ENCODE data around the gene ZBTB38. TPM values are rescaled to one million over a fixed set of nuclear protein-coding genes. Genes with fewer than 3 reads are reported as not detected.

Gene ZBTB38
- total and polyA plus RNA-seq, 2 experiments from 2014 or later, result 8.7 to 11.5 TPM

- H3K36me3 ChIP-seq (ENCODE audit: insufficient read depth), result no peaks in the 10 kb centered on the region
- DNase-seq (ENCODE audit: low spot score) (no peak), ATAC-seq (no peak)
- TF ChIP-seq CREB1 (CRISPR knock-in tag; IDR thresholded peaks at IDR 0.05; ENCODE audit: low read depth), result no peak
- TF ChIP-seq ZNF462 (CRISPR knock-in tag; IDR thresholded peaks at IDR 0.05), result no peak
- no peak for TF ChIP-seq POLR2AphosphoS5 (IDR thresholded peaks at IDR 0.05; ENCODE audit: low read depth)
- no peak for TF ChIP-seq NANOG (IDR thresholded peaks at IDR 0.05; ENCODE audit: borderline replicate concordance)
- TF ChIP-seq STAT1 (IDR thresholded peaks at IDR 0.05; ENCODE audit: unreplicated experiment), result no peak
- no peak for TF ChIP-seq ZNF114 (CRISPR knock-in tag; IDR thresholded peaks at IDR 0.05)
- TF ChIP-seq CTCF (conservative IDR thresholded peaks at IDR 0.05; ENCODE audit: low read depth in 2 of 2), result no peak
- no peak for TF ChIP-seq EZH2phosphoT487 (IDR thresholded peaks at IDR 0.05; ENCODE audit: unreplicated experiment)
- no peak for TF ChIP-seq REST (IDR thresholded peaks at IDR 0.05; ENCODE audit: unreplicated experiment)
- TF ChIP-seq ETS1 (IDR thresholded peaks at IDR 0.05), result no peak
- TF ChIP-seq JUNB (IDR thresholded peaks at IDR 0.05; ENCODE audit: unreplicated experiment), result no peak
- H2AFZ ChIP-seq, result no peak overlapping the region
- Mint-ChIP-seq H3K4me3 (no peak overlapping the region), H3K4me1 (peaks cover 11% of the 10 kb centered on the region), H3K27me3 (ENCODE audit: insufficient read depth, low read depth, poor library complexity) (peaks cover 8% of the 10 kb centered on the region), H3K36me3 (ENCODE audit: low read depth) (no peaks in the 10 kb centered on the region), H3K9me3 (no peaks in the 10 kb centered on the region), H3K27ac (no peak overlapping the region)
- no peak overlapping the region for H3K4me3 ChIP-seq
- peaks cover 33% of the 10 kb centered on the region for H3K27me3 ChIP-seq (ENCODE audit: insufficient read depth)
- no peak overlapping the region for H3K4me2 ChIP-seq
- H4K20me1 ChIP-seq (replicated peaks; ENCODE audit: insufficient read depth), result no peaks in the 10 kb centered on the region
- H3F3A ChIP-seq (replicated peaks; ENCODE audit: low read depth), result no peaks in the 10 kb centered on the region
- no peaks in the 10 kb centered on the region for H3K9me2 ChIP-seq (ENCODE audit: insufficient read depth)
- peaks cover 23% of the 10 kb centered on the region for H3K4me1 ChIP-seq (ENCODE audit: insufficient read depth)
- no peak overlapping the region for H3K27ac ChIP-seq (ENCODE audit: low read depth)
- H3K79me2 ChIP-seq (replicated peaks; ENCODE audit: insufficient read depth), result no peaks in the 10 kb centered on the region
Measured at GRCh38 chr3:141405591-141405990, 37.3 kb downstream of the ZBTB38 start.

Measured in GM23338 (cell line).